ENCODE results near the gene ADRA2B. TPM values are rescaled to one million over a fixed set of nuclear protein-coding genes. Genes with fewer than 3 reads are reported as not detected.

ADRA2B gene
- polyA plus RNA-seq, 3 donors, result 1.6 TPM; not detected in 2

GRCh38 chr2:96156011-96156820 lies 39.8 kb upstream of the ADRA2B start:
- Histone ChIP-seq H3K4me3 (replicated peaks in 1 of 3; ENCODE audit: low read depth in 2 of 3, low read length in 3 of 3) (no peak overlapping the region), H3K27ac (ENCODE audit: low read depth in 1 of 2, low read length in 2 of 2) (no peak overlapping the region), H3K4me2 (replicated peaks; ENCODE audit: extremely low read depth, low read length, poor library complexity, severe bottlenecking) (no peak overlapping the region), H3K27me3 (ENCODE audit: control insufficient read depth in 2 of 2, insufficient read depth in 2 of 2, low read length in 2 of 2) (no peaks in the 10 kb centered on the region), H3K4me1 (ENCODE audit: control insufficient read depth in 1 of 2, insufficient read depth in 2 of 2, low read length in 2 of 2) (peaks cover 18 to 21% of the 10 kb centered on the region in 2 donors), H3K9me3 (replicated peaks in 1 of 2; ENCODE audit: control insufficient read depth in 1 of 2, insufficient read depth in 1 of 2, low read length in 2 of 2) (no peaks in the 10 kb centered on the region), H3K79me2 (ENCODE audit: insufficient read depth, low read length) (no peaks in the 10 kb centered on the region), H2AFZ (ENCODE audit: insufficient read depth, low read depth, low read length, poor library complexity, severe bottlenecking) (no peak overlapping the region), H4K20me1 (ENCODE audit: insufficient read depth, low read length) (no peaks in the 10 kb centered on the region), H3K36me3 (replicated peaks in 1 of 2; ENCODE audit: control insufficient read depth in 1 of 2, insufficient read depth in 2 of 2, low read length in 2 of 2) (no peaks in the 10 kb centered on the region), H3K9ac (ENCODE audit: insufficient read depth, low read length, poor library complexity, severe bottlenecking) (no peak overlapping the region)
- peaks cover 0 to 4% (median 0%) of the 10 kb centered on the region in 7 donors for H3K9me3 Mint-ChIP-seq
- H3K4me3 Mint-ChIP-seq, result no peak overlapping the region
- H3K27me3 Mint-ChIP-seq (ENCODE audit: low read depth in 3 of 3), result peaks cover 2 to 8% (median 3%) of the 10 kb centered on the region in 3 donors
- intact Hi-C loops (cut with micrococcal nuclease), result no loop called here
- DNase-seq, result peak in 1 of 3 donors; percentile 20
- TF ChIP-seq CTCF (IDR thresholded peaks at IDR 0.05), result no peak
- H3K4me1 Mint-ChIP-seq, result peaks cover 34% of the 10 kb centered on the region
- H3K27ac Mint-ChIP-seq, result peak overlapping the region in 5 of 7 donors; percentile 42 to 87 (median 45)
- no peaks in the 10 kb centered on the region for H3K36me3 Mint-ChIP-seq
- WGBS (ENCODE audit: insufficient coverage), result 94% methylated on average over 7 of the region's 10 CpGs

- intact Hi-C loops (cut with micrococcal nuclease), result no loop called here
- no peak overlapping the region for H3K27ac ChIP-seq (ENCODE audit: low read depth in 1 of 2, low read length in 2 of 2)
- H3K79me2 ChIP-seq (ENCODE audit: insufficient read depth, low read length), result no peaks in the 10 kb centered on the region
- no peaks in the 10 kb centered on the region for H3K27me3 ChIP-seq (ENCODE audit: control insufficient read depth in 2 of 2, insufficient read depth in 2 of 2, low read length in 2 of 2)
- H3K36me3 ChIP-seq (replicated peaks in 1 of 2; ENCODE audit: control insufficient read depth in 1 of 2, insufficient read depth in 2 of 2, low read length in 2 of 2), result no peaks in the 10 kb centered on the region
- Mint-ChIP-seq H3K4me1 (peaks cover 37% of the 10 kb centered on the region), H3K36me3 (no peaks in the 10 kb centered on the region), H3K4me3 (no peak overlapping the region), H3K27ac (peak overlapping the region in 2 of 7 donors; percentile 12 to 77), H3K27me3 (ENCODE audit: low read depth in 3 of 3) (peaks cover 2 to 8% (median 3%) of the 10 kb centered on the region in 3 donors), H3K9me3 (peaks cover 0 to under 1% (median 0%) of the 10 kb centered on the region in 7 donors)
- no peaks in the 10 kb centered on the region for H4K20me1 ChIP-seq (ENCODE audit: insufficient read depth, low read length)
- H3K9ac ChIP-seq (ENCODE audit: insufficient read depth, low read length, poor library complexity, severe bottlenecking), result no peak overlapping the region
- no peak overlapping the region for H2AFZ ChIP-seq (ENCODE audit: insufficient read depth, low read depth, low read length, poor library complexity, severe bottlenecking)
- TF ChIP-seq CTCF (IDR thresholded peaks at IDR 0.05), result no peak
- H3K9me3 ChIP-seq (replicated peaks in 1 of 2; ENCODE audit: control insufficient read depth in 1 of 2, insufficient read depth in 1 of 2, low read length in 2 of 2), result no peaks in the 10 kb centered on the region
- H3K4me3 ChIP-seq (replicated peaks in 1 of 3; ENCODE audit: low read depth in 2 of 3, low read length in 3 of 3), result no peak overlapping the region
- no peak overlapping the region for H3K4me2 ChIP-seq (replicated peaks; ENCODE audit: extremely low read depth, low read length, poor library complexity, severe bottlenecking)
- WGBS (ENCODE audit: insufficient coverage), result 93% methylated on average over 15 of the region's 16 CpGs
- no peak for DNase-seq
- H3K4me1 ChIP-seq (ENCODE audit: control insufficient read depth in 1 of 2, insufficient read depth in 2 of 2, low read length in 2 of 2), result peaks cover 18 to 21% of the 10 kb centered on the region in 2 donors
Measured at GRCh38 chr2:96154506-96155380, 38.4 kb upstream of the ADRA2B start.

Measured in CD14-positive monocyte (primary cell).